ENCODE results near the gene SMIM17.

- TF ChIP-seq EZH2 (IDR thresholded peaks at IDR 0.05) (no peak), POLR2AphosphoS5 (IDR thresholded peaks at IDR 0.05; ENCODE audit: borderline replicate concordance, low read depth, low read length) (no peak)
Measured at GRCh38 chr19:56705939-56706338, 63.0 kb downstream of the SMIM17 start.
